Activated naive CD4-positive, alpha-beta T cell (primary cell): ENCODE results near the gene SHC3.

Experiments used
- DNase-seq, 4 experiments: peaks; one replicate each; lab custom pipeline; 2025; lab: John Stamatoyannopoulos, UW

The SHC3 gene

DNA sequence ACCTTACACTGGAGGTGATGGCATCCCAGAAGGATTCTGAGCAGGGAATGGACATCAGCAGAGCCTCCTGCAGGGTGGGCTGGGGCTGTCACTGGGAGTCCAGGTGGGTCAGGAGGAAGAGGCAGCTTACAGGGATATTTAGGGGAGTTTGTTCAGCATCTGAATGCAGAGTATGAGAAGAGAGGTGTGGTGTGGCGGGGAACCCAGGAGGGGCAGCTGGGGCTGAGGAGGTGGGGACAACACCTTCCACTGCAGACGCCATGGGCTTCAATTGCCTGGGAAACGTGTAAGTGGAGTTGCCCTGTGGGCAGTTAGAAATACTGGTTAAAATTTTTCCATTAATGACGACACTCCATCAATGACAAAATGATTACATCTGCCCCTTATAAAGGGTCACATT, 153.9 kb downstream of the SHC3 start:
- DNase-seq = no peak

GRCh38 chr9:89023740-89024139, 154.9 kb downstream of the SHC3 start:
- DNase-seq = no peak

DNA sequence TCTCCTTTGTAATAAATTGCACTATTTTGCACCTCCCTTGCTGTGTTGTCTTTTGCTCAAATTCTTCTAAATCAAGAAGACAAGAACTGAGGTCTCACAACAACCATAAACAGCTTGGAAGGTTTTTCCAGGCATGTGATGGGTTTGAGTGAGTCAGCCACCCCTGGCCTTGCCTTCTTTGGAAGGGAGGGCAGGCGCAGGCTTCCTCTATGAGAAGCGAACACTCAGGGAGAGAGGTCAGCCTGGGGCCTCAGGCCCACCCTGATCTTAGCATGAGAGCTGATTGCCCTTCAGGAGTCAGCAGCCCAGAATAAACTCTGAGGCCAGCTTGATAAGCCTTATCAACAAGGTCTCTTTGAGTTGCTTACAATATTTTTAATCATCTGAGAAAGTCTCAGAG, 155.7 kb downstream of the SHC3 start:
- no peak for DNase-seq

DNA sequence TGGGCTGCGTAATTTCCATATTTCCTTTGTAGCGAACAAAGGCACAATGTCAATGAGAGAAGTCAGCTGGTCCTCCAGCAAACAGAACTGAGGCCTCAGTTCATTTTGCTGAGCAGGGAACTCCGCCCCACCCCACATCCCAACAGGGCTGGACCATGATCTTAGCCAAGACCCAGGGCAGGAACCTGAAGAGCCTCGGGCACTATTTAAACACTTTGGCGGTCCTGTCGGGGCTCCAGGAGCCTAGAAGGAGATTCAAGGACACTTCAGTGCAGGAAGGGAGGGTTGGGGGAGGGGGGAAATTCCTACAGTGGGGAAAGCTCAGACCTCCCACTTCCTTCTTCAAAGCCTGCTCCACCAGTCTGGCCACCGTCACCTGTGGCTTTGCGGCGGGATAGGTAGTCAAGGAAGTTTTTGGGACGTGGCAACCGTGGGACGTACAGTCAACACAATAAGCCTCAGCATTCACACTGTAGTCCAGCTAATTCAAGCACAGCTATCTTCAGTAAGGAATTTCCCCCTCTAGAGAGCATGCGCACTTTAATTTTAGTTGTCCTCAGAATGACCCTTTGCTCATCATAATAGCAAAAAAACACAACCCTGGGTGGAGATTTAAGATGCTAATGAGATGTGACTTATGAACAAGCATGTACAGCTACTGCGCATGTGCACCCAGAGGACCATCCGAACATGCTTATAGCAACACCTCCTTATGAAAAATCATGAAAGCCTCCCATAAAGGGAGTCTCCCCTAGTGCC, 156.4 kb downstream of the SHC3 start:
- DNase-seq = no peak

- DNase-seq = no peak
Observed at GRCh38 chr9:89021154-89021803, 157.3 kb downstream of the SHC3 start.

GRCh38 chr9:89020754-89021153, 157.9 kb downstream of the SHC3 start:
- DNase-seq = no peak

GRCh38 chr9:89015336-89015735, 163.3 kb downstream of the SHC3 start:
- DNase-seq = no peak

GRCh38 chr9:89014153-89014552, 164.5 kb downstream of the SHC3 start:
- DNase-seq = no peak

- no peak for DNase-seq
Observed at GRCh38 chr9:89013660-89014059, 165.0 kb downstream of the SHC3 start.

- DNase-seq = no peak
Observed at GRCh38 chr9:89012294-89013042, 166.2 kb downstream of the SHC3 start.

DNA sequence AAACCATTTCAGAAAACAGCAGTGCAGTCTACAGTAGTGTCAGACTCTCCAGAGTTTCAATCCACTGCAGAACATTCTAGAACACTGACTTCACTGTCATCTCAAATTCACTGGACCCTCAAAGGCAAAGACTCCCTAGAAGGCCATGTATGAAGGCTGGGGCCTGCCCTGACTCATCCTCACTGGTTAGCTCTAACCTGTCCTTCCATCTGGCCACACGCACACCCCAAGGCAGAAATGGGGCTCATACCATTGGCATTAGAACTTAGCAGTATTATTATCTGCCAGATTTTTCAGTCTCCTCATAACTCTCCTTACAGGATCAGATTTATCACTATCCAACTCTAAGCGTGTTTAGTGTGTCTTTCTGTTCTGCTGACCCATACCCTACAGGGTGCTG, 166.9 kb downstream of the SHC3 start:
- DNase-seq = no peak

GRCh38 chr9:89010526-89011111, 168.0 kb downstream of the SHC3 start:
- DNase-seq = no peak

DNA sequence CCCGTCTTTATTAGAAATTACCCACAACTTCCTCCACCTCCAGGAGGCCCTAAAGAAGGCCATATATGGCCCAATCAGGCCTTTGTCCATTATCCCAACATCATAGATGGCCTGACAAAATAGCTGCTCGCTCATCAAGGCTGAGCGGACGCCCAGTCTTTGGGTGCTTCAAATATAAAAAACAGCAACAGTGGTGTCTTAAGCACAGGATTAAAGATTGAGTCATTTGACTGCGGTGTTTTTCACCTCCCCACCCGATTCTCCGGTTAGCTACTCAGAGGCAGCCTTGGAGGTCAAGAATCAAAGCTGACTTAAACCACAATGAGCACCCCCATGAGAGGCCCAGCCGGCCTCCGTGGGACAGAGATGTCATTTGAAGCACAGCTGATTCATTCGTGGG, 168.6 kb downstream of the SHC3 start:
- DNase-seq = no peak

- no peak for DNase-seq
Observed at GRCh38 chr9:89009546-89009840, 169.1 kb downstream of the SHC3 start.

DNA sequence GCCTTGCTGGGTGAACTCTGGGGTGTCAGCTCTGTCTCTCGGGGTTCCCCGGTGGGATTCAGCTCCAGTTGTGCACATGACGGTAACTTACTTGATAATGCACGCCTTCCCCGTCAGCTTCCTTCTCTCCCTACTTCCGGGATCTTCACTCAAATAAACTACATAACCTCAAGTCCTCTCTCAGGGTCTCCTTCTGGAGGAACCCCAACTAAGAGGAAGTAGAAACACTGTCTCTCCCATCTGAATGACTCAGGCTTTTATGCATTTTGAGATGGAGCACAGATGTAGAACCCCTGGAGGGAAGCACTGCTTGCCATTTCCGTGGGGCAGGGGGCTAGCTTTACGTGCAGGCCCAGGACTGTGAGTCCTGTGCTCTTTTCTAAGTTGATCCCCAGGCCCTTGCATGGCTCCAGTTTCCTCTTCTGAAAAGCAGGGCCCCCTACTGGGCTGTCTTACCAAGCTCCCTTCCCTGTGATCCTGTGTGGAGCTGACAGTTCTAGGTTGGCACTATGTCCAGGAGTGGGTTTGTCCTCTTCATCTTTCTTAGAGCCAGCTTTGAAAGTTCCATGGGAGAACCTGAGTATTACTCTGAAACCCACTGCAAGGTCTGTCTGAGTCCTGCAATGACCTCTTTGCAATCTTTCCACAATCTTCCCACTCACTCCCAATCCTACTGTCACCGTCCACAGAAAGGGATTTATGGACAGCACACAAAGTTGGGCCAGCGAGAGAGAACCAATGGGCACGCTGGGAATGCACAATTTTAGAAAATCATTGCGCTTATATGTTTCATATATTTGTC, 169.7 kb downstream of the SHC3 start:
- no peak for DNase-seq

DNA sequence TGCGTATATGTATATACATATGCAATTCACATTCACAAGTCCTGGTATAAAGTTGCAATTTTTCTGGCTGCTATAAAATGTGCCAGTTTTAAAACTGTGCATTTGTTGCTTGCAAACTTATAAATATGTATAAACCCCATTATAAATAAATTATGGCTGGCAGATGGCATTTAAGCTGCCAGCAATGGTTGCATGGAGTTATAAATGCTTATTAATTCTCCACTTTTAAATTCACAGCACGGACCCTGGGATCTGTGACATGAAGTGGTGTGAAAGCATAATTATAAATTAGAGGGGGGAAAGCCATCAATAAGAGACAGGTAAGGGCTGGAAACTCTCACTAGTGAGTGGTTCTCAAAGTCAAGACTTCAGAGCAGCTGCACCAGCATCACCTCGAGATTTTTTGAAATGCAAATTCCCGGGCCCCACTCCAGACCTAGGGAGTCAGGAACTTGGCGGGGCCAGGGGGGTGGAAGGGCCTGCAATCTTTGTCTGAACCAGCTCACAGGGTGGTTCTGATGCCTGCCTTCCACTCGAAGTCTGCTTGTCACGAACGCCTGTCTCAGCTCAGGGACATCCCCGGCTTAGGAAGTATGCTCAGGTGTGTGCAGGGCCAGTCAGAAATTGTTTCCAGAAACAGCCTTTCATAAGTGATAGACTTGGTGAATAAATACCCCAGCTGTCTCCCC, 170.4 kb downstream of the SHC3 start:
- no peak for DNase-seq

DNA sequence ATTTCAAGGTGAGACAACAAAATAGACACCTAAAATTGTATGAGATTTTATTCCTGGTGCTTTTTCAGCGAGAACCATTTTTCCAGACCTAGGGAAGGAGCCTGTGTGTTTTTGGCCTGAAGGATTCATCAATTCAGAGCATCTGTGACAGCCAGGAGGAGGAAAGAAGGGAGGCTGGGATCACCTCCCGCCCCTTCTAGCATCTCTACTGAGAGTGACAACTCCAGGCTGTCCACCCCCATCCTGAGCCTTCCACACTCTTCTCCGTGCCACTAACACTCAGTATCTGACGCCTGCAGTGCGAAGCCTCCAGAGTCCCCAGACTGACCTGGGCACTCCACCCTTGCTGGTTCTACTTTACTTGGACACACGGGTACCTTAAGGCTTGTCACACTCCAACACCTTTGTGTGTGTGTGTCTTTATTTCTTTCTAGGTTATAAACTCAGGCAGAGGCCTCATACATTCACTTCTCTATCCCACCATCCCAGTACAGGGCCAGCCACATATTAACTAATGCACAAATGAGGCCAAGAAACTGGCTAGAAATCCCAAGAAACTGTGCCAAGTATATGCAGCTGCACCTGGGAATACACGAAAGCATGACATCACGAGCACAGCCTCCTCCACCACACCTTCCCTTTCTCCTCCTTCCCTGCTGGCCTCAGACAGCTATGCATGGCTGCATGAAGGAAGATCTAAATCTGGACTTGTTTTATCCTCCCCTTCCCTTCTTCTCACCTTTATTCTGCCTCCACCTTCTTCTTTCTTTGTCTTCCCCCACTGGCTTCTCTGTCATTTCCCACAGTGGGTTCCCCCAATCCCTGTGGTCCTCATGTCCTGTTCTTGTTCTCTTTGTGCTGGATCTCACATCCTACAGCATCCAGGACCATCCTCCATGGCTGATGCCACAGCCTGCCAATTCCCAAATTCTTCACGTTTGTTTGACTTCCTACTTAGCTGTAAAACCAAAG, 171.3 kb downstream of the SHC3 start:
- DNase-seq = no peak

DNA sequence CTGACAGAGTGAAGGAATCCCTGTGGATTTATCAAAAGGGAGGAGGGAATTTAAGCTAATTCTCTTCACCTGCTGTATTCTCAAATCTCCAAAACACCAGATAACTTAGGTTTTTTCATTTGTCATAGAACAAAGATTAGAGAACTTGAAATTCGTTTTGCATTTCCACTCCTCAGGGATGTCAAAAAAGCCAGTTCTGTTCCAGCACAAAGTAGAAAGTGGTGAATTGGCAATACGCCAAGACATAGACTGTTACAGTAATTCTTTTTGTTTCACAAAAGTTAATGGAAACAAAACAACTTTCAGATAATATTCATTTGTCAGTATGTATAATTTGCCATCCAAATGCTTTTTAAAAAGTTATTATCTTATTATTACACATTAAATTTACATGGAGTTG, 172.4 kb downstream of the SHC3 start:
- no peak for DNase-seq

DNA sequence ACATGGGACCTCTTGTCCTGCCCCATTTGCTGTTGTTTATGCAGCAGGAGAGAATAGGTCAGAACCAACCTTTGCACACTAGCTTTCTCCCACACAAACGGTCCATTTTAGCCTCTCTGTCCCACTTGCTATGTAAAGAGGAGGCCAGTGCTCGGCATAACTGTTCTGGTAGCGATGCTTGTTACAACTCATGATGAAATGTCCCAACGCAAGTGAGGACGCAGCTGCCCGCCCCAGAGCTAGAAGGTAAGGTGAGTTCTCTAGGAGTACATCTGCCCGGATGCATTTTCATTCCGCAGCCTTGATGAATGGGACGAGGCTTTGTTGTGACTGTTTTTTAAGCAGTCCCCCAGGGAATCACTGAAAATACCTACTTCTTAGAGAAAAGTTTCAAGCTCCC, 173.3 kb downstream of the SHC3 start:
- DNase-seq = no peak

GRCh38 chr9:89002987-89003386, 175.6 kb downstream of the SHC3 start:
- no peak for DNase-seq
